GM23338 (cell line): Measurements from ENCODE around the gene RPS3A.

ENCODE experiments used
- CREB1 ChIP-seq: fragments of 250-450 bp; sonication (Bioruptor Pico); IDR thresholded peaks from 2 replicates; pipeline ENCODE4 v1.5.0; 2020; ENCODE audit warnings: low read depth, mild to moderate bottlenecking, moderate library complexity
- CTCF ChIP-seq, 2 experiments: fragments of 200-600 bp in 1 of 2; sonication (generic) in 1 of 2; conservative IDR thresholded peaks; 2 replicates each; pipeline versions ENCODE4 v1.5.1 to v1.6.1; 2016 to 2017; ENCODE audit warnings: antibody characterized with exemption in 2 of 2, low read depth in 2 of 2, mild to moderate bottlenecking in 2 of 2, moderate library complexity in 1 of 2
- EZH2 ChIP-seq: fragments of 200-600 bp; sonication (generic); IDR thresholded peaks from one replicate; pipeline ENCODE4 v1.8.0; 2017; ENCODE audit warnings: antibody characterized with exemption, mild to moderate bottlenecking, low read depth; ENCODE audit not compliant: unreplicated experiment
- EZH2phosphoT487 ChIP-seq: fragments of 200-600 bp; sonication (generic); IDR thresholded peaks from one replicate; pipeline ENCODE4 v1.8.1; 2018; ENCODE audit warnings: antibody characterized with exemption; ENCODE audit not compliant: unreplicated experiment
- JUNB ChIP-seq: IDR thresholded peaks from one replicate; pipeline ENCODE4 v1.6.1; 2016; ENCODE audit warnings: antibody characterized with exemption; ENCODE audit not compliant: unreplicated experiment
- POLR2AphosphoS5 ChIP-seq: IDR thresholded peaks from 2 replicates; pipeline ENCODE4 v1.6.1; 2016; ENCODE audit warnings: antibody characterized with exemption, low read depth

DNA sequence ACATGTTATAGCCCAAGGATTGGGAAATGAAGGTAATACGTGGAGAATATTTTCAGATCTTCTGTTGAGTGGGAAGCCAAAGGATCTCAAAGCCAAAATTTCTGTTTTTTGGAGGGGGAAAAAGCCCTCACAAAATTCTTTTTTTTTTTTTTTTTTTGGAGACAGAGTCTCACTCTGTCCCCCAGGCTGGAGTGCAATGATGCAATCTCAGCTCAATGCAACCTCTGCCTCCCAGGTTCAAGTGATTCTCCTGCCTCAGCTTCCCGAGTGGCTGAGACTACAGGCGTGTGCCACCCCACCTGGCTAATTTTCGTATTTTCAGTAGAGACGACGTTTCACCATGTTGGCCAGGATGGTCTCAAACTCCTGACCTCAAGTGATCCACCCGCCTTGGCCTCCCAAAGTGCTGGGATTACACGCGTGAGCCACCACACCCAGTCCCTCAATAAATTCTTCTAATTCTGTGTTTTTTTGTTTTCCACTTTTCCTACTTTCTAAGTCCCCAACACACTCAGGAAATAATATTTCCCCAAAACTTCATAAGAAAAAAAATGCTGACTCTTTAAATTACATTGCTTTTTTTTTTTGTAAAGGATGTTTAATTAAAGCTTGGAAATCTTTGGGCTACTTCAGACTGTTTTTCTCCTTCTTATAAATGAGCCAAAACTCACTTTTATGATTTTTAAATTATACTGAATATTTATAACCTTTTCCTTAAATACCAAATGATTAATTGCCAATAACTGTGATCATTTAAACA lies 51.6 kb downstream of the RPS3A start:
- no peak for TF ChIP-seq EZH2
- no peak for TF ChIP-seq CTCF (conservative IDR thresholded peaks at IDR 0.05; ENCODE audit: low read depth in 2 of 2)
- TF ChIP-seq EZH2phosphoT487: no peak
- no peak for TF ChIP-seq POLR2AphosphoS5
- no peak for TF ChIP-seq CREB1 (CRISPR knock-in tag)
- TF ChIP-seq JUNB: no peak
